Neutrophil (primary cell): ENCODE measurements around the gene AP3S2.

Source experiments
- H3K27ac ChIP-seq: fragments of 200-600 bp; sonication (generic); 2 replicates; pipeline ENCODE4 v1.5.1; 2016; ENCODE audit warnings: mild to moderate bottlenecking, moderate library complexity
- H3K27me3 ChIP-seq: fragments of 200-600 bp; sonication (generic); 2 replicates; pipeline ENCODE4 v1.6.0; 2016; ENCODE audit warnings: mild to moderate bottlenecking
- H3K36me3 ChIP-seq: fragments of 200-600 bp; sonication (generic); 2 replicates; pipeline ENCODE4 v1.5.1; 2017
- H3K4me1 ChIP-seq, 2 experiments: fragments of 200-600 bp in 1 of 2; sonication (generic) in 1 of 2; 1 replicate in 1 of 2; 2 replicates in 1 of 2; pipeline versions ENCODE4 v1.5.1 to v1.6.1; 2013 to 2016; ENCODE audit warnings: low read depth in 1 of 2, low read length in 1 of 2, mild to moderate bottlenecking in 1 of 2, moderate library complexity in 1 of 2; ENCODE audit not compliant: control insufficient read depth in 1 of 2, insufficient read depth in 1 of 2
- H3K4me3 ChIP-seq, 2 experiments: fragments of 200-600 bp in 1 of 2; sonication (generic) in 1 of 2; 1 replicate in 1 of 2; 2 replicates in 1 of 2; pipeline ENCODE4 v1.5.1; 2013 to 2016; ENCODE audit warnings: low read depth in 1 of 2, low read length in 1 of 2, mild to moderate bottlenecking in 1 of 2, moderate library complexity in 1 of 2
- H3K9me3 ChIP-seq: fragments of 200-600 bp; sonication (generic); 2 replicates; pipeline ENCODE4 v1.5.1; 2016
- TF ChIP-seq, protein P1 (sequence below): fragments of 200-600 bp; sonication (generic); IDR thresholded peaks from 2 replicates; pipeline ENCODE4 v1.5.1; 2016; ENCODE audit warnings: antibody characterized with exemption

The AP3S2 gene

DNA sequence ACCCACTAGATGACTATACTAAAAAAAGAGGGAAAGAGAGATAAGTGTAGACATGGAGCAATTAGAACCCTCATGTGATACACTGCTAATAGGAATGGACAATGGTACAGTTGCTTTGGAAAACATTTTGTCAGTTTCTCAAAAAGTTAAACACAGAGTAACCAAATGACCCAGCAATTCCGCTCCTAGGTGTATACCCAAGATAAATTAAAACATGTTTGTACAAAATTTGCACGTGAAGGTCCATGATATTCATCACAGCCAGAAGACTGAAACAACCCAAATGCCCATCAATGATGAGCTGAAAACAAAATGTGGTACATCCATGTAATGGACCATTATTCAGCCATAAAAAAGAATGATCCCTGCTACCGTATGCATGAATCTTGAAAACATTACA, 105.8 kb downstream of the AP3S2 start:
- H3K4me3 ChIP-seq: no peak overlapping the region
- no peaks in the 10 kb centered on the region for H3K27me3 ChIP-seq
- no peaks in the 10 kb centered on the region for H3K9me3 ChIP-seq
- TF ChIP-seq, protein P1, sequence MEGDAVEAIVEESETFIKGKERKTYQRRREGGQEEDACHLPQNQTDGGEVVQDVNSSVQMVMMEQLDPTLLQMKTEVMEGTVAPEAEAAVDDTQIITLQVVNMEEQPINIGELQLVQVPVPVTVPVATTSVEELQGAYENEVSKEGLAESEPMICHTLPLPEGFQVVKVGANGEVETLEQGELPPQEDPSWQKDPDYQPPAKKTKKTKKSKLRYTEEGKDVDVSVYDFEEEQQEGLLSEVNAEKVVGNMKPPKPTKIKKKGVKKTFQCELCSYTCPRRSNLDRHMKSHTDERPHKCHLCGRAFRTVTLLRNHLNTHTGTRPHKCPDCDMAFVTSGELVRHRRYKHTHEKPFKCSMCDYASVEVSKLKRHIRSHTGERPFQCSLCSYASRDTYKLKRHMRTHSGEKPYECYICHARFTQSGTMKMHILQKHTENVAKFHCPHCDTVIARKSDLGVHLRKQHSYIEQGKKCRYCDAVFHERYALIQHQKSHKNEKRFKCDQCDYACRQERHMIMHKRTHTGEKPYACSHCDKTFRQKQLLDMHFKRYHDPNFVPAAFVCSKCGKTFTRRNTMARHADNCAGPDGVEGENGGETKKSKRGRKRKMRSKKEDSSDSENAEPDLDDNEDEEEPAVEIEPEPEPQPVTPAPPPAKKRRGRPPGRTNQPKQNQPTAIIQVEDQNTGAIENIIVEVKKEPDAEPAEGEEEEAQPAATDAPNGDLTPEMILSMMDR: no peak
- H3K36me3 ChIP-seq: peaks cover 94% of the 10 kb centered on the region
- no peak overlapping the region for H3K27ac ChIP-seq
- no peaks in the 10 kb centered on the region for H3K4me1 ChIP-seq

- Histone ChIP-seq H3K4me3 (no peak overlapping the region), H3K27ac (no peak overlapping the region), H3K4me1 (peaks cover 9 to 13% of the 10 kb centered on the region in 2 experiments), H3K27me3 (no peaks in the 10 kb centered on the region), H3K9me3 (no peaks in the 10 kb centered on the region), H3K36me3 (peaks cover 72% of the 10 kb centered on the region)
- TF ChIP-seq, protein P1: no peak
Measured at GRCh38 chr15:89785774-89786140, 108.0 kb downstream of the AP3S2 start.

DNA sequence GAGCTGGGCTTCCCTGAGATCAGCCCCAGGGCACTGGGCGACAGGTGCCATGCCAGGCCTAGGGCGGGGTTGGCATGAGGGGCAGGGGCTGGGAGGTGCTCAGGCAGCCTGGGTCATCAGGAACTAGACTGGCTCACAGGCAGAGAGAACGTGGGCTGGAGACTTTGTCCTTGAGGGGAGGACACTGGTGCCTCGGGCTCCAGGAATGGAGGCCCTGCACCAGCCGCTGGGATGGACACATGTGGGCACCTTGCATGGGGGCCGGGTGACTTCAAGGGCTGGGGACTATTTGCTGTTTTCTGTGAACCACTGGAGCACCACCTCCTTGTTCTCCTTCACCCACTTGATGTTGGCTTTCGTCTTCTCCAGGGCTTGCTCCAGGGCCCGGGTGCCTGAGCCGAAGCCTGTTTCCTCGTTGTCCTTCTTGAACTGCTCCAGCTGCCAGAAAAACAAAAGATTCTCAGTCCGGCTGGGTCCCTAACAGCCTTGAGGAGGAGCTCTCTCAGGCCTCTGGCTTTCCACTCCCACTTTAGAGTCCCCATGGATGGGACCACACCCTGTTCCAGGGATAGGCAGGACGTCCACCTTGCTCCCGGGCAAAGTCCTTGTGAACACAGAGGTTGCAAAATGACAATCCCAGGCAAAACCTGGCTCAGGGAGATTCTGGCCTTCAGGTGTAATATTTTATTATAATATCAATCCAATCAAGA, 108.6 kb downstream of the AP3S2 start:
- no peak overlapping the region for H3K4me3 ChIP-seq
- TF ChIP-seq, protein P1: no peak
- no peak overlapping the region for H3K27ac ChIP-seq

DNA sequence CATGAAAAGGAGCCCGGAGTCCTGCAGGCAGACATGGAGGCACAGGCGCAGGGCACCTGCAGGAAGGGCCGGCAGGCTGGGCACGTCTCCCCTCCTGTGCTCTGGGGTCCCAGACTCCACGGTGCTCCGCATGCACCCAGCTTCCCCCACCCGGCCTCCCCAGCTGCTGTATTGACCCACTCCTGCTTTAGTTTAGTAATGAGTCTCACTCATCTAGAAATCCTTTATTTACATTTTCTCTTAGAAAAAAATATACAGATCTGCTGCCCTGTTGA, 109.2 kb downstream of the AP3S2 start:
- Histone ChIP-seq H3K4me1 (peaks cover 14 to 17% of the 10 kb centered on the region in 2 experiments), H3K9me3 (no peaks in the 10 kb centered on the region), H3K27me3 (no peaks in the 10 kb centered on the region), H3K4me3 (no peak overlapping the region), H3K27ac (peak overlapping the region; percentile 26), H3K36me3 (peaks cover 60% of the 10 kb centered on the region)
- TF ChIP-seq, protein P1: no peak

More for the DNA sequence above, 108.6 kb downstream of the AP3S2 start:
- Histone ChIP-seq H3K4me1 (peaks cover 14 to 17% of the 10 kb centered on the region in 2 experiments), H3K9me3 (no peaks in the 10 kb centered on the region), H3K27me3 (no peaks in the 10 kb centered on the region), H3K36me3 (peaks cover 66% of the 10 kb centered on the region)

- Histone ChIP-seq H3K9me3 (no peaks in the 10 kb centered on the region), H3K36me3 (peaks cover 55% of the 10 kb centered on the region), H3K4me1 (peaks cover 14 to 17% of the 10 kb centered on the region in 2 experiments), H3K27me3 (no peaks in the 10 kb centered on the region), H3K27ac (peak overlapping the region; percentile 26), H3K4me3 (no peak overlapping the region)
- TF ChIP-seq, protein P1: no peak
Measured at GRCh38 chr15:89783861-89784685, 109.7 kb downstream of the AP3S2 start.
